Activated T-cell treated with anti-CD3 and anti-CD28 coated beads for 4 hours (primary cell): ENCODE data around the gene MANBA.
"Not testable (repeated sequence)": the region's sequence is repeated elsewhere in the genome, so short reads cannot be mapped to it uniquely, and the experiment has no call there.

ENCODE experiments used
- DNase-seq: peaks from one replicate; pipeline ENCODE4 v3.0.0-alpha.2; 2020

The MANBA gene

GRCh38 chr4:102667001-102667400 is 93.8 kb downstream of the MANBA start:
- no peak for DNase-seq

GRCh38 chr4:102665527-102665926 is 95.2 kb downstream of the MANBA start:
- DNase-seq, result no peak

- DNase-seq, result no peak
Observed at GRCh38 chr4:102663073-102663472, 97.7 kb downstream of the MANBA start.

- DNase-seq, result no peak
Observed at GRCh38 chr4:102657206-102657605, 103.6 kb downstream of the MANBA start.

GRCh38 chr4:102647117-102647516 is 113.7 kb downstream of the MANBA start:
- DNase-seq, result no peak

DNA sequence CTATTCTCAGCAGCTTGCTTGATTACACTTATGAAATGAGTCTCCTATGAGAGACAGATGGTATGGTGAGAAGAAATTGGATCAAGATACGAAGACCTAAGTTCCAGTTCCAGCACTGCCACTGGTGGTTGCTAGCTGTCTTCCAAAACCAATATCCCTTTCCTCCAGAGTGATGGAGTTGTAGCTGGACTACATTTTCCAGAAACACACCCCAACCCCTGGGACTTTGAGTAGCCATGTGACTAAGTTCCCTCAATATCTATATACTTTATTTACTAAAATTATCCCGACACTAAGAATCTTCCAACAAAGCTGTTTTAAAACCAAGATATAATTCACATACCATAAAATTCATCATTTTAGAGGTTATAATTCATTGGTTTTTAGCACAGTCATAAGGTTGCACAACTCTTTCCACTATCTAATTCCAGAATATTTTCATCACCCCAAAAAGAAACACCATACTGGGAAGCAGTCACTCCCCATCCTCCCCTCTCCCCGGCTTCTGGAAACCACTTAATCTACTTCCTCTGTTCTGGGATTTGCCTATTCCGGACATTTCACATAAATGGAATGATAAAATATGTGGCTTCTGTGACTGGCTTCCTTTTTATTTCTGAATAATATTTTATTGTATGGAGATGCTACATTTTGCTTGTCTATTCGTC is 118.0 kb downstream of the MANBA start:
- DNase-seq, result no peak

GRCh38 chr4:102641793-102642192 is 119.0 kb downstream of the MANBA start:
- DNase-seq, result no peak

DNA sequence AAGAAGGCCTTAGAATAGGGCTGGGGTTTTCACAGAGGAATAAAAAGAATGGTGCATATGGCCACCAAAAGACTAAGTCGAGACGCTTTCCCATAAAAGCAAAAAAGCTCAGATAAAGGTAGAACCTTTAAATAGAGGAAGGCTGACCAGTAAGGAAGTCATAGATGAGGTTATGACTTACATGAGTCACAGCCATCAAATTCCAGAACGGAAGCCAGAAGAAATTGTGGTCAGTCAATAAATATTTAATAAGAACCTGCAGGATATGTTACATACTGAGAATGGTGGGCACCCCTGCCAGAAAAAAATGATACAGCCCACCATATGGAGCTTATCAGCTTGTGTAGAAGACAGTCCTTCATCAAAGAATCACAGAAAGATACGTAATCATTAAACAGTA is 120.1 kb downstream of the MANBA start:
- DNase-seq, result no peak

DNA sequence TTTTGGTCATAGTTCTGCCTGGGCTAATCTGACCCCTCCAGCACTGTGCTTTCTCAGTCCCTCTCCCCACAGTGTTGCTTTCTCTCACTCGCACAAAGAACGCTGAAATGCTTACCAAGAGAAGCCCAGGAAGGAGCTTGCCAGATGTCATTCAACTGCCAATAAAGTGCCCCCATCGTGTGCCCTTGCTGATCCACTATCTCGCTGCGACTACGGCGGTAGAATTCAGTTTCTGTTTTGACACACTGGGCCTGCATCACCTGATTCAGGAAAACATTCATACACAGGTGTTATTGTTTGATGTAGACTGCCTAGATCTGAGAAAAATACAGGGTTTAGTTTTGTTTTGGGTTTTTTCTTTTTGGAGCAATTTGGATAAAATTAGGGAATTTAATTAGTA is 121.2 kb downstream of the MANBA start:
- no peak for DNase-seq

DNA sequence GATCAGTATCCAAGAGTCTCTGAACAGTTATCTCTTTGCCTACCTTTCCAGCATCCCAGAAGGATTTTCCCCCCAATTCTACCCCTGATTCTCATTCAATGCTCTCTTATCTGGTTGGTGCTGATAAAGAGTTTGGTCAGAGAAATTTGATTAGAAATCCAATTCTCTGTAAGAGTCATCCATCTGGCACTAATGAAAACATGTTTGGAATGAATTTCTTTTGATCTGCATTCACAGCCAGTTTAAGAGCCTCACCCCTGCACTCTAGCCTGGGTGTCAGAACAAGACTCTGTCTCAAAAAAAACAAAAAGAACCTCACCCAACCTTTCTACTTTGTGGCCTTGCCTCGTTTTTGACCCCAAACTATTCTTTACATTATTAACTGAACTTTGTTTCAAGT is 122.1 kb downstream of the MANBA start:
- DNase-seq, result no peak

GRCh38 chr4:102637391-102637790 is 123.4 kb downstream of the MANBA start:
- DNase-seq, result no peak

DNA sequence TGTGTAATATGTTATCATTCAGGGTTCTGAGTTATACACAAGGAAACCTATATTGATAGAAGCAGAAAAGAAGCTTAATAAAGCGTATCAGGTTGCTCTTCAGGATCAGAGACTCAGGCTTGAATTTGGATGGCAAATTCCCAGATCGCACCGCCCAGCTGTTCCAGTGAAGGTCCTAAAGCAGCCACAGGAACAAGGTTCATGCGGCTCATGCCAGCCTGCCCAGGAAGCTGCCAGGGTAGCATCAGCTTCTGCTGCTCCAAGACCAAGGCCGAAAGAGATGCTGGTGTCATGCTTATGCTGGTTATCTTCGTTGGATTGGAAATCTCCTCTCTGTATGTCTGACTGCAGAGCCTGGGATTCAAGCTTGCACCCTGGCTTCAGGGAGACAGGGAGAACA is 127.7 kb downstream of the MANBA start:
- DNase-seq, result no peak

GRCh38 chr4:102632241-102633065 is 128.3 kb downstream of the MANBA start:
- no peak for DNase-seq

- DNase-seq, result no peak
Observed at GRCh38 chr4:102631616-102632015, 129.2 kb downstream of the MANBA start.

DNA sequence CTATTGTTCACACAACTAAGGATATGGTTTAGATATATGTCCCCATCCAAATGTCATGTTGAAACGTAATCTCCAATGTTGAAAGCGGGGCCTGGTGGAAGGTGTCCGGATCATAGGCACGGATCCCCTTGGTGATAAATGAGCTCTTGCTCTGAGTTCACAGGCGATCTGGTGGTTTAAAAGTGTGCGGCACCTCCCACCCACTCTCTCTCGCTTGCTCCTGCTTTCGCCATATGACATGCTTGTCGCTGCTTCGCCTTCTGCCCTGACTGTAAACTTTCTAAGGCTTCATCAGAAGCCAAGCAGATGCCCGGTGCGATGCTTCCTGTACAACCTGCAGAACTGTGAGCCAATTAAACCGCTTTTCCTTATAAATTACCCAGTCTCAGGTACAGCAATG is 131.1 kb downstream of the MANBA start:
- DNase-seq, result no peak

DNA sequence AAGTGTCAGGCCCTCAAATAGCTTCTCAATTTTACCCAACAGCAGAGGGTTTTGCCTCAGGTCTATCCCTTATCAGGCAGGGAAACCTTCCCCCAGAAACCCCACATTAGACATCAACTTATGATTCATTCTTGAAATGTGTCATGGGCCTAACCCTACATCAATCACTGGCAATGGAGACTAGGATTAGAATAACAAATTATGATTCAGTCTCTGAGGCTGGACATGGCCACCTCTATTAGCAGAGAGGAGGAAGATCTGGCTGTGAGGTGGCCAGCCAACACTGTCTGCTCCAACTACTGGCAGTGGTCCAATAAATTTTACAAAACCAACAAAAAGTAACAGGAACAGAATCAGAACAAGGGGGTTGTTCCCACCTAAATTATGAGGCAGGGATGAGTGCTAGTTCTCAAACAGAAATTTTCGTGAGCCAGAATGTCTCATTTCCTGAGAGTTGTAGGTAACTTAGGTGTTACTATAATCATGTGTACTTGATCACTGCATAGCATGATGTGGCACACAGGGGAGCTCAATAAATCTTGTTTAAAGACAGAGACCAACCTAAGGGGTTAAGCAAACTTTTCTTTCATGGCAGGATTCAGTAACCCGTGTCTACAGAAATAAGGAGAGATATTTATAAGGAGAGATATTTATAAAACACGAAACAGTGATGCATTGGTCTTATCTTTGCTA is 132.8 kb downstream of the MANBA start:
- no peak for DNase-seq

DNA sequence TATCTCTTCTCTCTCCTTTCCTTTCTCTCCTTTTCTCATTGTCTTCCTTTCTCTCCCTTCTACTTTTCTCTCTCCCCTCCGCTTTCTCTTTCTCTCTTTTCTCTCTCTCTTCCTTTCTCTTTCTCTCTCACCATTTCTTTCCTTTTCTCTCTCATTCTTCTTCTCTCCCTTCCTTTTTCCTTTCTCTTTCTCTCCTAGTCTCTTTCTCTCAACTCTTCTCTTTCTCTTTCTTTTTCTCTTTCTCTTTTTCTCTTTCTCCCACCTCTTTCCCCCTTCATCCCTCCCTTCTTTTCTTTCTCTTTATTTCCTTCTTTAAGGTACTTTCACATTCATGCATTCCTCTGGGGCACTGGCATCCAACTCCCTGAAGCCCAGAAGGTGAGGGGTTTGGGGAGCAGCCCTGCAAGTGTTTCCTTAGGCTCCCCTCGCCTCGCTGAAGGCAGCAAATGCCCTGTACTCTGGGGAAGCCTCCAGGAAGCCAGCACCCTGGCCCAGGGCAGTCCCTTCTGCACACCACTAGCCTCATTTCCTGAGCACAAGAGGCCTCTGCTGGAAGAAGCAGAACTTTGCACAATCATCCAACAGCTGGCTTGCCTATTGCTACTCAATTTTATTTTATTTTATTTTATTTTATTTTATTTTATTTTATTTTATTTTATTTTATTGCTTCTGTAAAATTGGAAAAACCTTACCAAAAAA is 135.4 kb downstream of the MANBA start:
- no peak for DNase-seq

- no peak for DNase-seq
Observed at GRCh38 chr4:102624505-102624904, 136.3 kb downstream of the MANBA start.

- DNase-seq, result no peak
Observed at GRCh38 chr4:102623622-102624021, 137.1 kb downstream of the MANBA start.

DNA sequence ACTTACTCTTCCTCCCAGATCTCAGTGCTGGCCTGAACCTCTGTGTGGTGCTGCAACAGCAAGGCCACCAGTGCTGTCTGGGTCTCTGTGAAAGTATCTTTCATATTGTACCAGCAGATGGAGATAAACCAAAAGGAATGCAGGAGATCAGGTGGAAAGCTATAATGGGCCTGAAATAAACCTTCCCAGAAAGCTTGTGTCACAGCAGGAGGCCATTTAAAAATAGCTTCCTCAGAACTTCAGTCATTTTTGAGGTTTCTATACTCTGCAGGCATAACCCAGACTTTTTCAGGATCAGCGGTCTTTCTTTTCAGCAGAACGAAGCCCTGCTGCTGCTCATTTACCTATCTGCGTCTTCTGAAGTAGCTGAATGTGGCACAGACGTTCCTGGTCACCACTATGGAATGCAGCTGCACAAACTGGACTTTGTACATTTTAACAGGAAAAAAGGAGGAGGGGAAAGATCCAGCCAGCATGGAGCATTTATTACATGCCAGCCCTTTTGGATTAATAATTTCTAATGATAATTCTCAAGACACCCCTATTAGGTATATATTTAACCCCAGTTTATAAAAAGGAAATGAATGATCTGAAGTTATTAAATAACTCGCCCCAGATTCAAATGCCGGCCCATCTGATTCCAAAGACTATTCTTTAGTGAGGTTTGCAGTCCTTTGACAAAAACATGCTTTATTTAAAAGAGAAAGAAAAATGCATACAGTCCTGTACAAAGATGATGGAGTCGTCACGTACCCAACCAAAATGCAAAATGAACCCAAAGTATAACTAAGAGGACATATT is 139.9 kb downstream of the MANBA start:
- DNase-seq, result no peak

DNA sequence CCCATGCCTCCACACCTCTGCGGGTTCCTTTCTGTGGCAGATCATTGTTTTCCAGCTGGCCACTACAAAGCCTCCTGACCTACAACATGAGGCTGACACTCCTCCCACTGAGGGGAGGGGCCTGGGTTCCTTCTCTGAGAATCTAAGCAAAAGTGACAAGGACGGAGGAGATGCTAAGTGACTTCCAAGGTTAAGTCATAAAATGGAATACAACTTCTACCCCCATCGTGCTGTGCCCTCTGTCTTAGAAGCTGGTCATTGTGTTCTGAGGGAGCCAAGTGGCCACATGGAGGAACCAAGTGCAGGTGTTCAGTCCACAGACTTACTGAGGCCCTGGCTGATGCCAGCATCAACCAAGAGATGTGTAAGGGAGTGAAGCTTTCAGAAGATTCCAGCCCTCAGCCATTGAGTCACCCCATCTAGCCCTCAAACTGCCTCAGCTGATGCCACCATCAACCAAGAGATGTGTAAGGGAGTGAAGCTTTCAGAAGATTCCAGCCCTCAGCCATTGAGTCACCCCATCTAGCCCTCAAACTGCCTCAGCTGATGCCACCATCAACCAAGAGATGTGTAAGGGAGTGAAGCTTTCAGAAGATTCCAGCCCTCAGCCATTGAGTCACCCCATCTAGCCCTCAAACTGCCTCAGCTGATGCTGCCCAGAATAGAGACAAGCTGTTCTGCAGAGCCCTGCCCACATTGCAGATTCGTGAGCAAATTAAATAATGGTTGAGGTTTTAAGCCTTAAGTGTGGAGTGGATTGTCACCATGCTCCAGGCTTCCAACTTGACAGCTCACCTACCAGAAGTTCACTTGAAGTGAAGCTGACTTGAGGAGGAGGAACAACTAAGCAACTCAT is 140.8 kb downstream of the MANBA start:
- not testable (repeated sequence) for DNase-seq
